ENCODE results near the gene TSPYL2.

TSPYL2 gene

GRCh38 chrX:53080628-53081580 is 1.3 kb upstream of the TSPYL2 start:
- DNase-seq = no peak

- DNase-seq = no peak
Measured at GRCh38 chrX:53082773-53083616, 828 bp downstream of the TSPYL2 start.

GRCh38 chrX:53084043-53084570 is 1.9 kb downstream of the TSPYL2 start:
- DNase-seq = no peak

GRCh38 chrX:53084863-53085262 is 2.7 kb downstream of the TSPYL2 start:
- DNase-seq = no peak

GRCh38 chrX:53085661-53086229 is 3.6 kb downstream of the TSPYL2 start:
- no peak for DNase-seq

GRCh38 chrX:53086464-53086863 is 4.3 kb downstream of the TSPYL2 start:
- no peak for DNase-seq

GRCh38 chrX:53087388-53087831 is 5.2 kb downstream of the TSPYL2 start:
- no peak for DNase-seq

- DNase-seq = peak; percentile 88 to 92
Measured at GRCh38 chrX:53088136-53088974, 6.2 kb downstream of the TSPYL2 start.

- DNase-seq = peak; percentile 42 to 61
Measured at GRCh38 chrX:53089224-53089842, 7.2 kb downstream of the TSPYL2 start.

- DNase-seq = no peak
Measured at GRCh38 chrX:53089925-53090324, 7.8 kb downstream of the TSPYL2 start.

GRCh38 chrX:53091354-53091753 is 9.2 kb downstream of the TSPYL2 start:
- DNase-seq = no peak

- peak; percentile 82 to 88 for DNase-seq
Measured at GRCh38 chrX:53093177-53093655, 11.0 kb downstream of the TSPYL2 start.

GRCh38 chrX:53093748-53094581 is 11.8 kb downstream of the TSPYL2 start, which contains the start of gene KANTR:
Gene KANTR, plus strand, starts transcription at chrX:53094142. Its CDS starts 30,131 bp downstream, at chrX:53124273.
- peak; percentile 94 to 97 for DNase-seq

- no peak for DNase-seq
Measured at GRCh38 chrX:53094582-53094905, 12.4 kb downstream of the TSPYL2 start.

- DNase-seq = no peak
Measured at GRCh38 chrX:53095796-53096195, 13.6 kb downstream of the TSPYL2 start.

- DNase-seq = no peak
Measured at GRCh38 chrX:53114864-53115549, 32.8 kb downstream of the TSPYL2 start.

- no peak for DNase-seq
Measured at GRCh38 chrX:53115550-53115874, 33.3 kb downstream of the TSPYL2 start.

GRCh38 chrX:53116101-53116500 is 33.9 kb downstream of the TSPYL2 start:
- DNase-seq = no peak

- no peak for DNase-seq
Measured at GRCh38 chrX:53122013-53122412, 39.8 kb downstream of the TSPYL2 start.

GRCh38 chrX:53125506-53125905 is 43.3 kb downstream of the TSPYL2 start:
- DNase-seq = no peak

All from NCI-H2081 (cell line).